ENCODE measurements around the gene CEP76. TPM values are rescaled to one million over a fixed set of nuclear protein-coding genes. Genes with fewer than 3 reads are reported as not detected.

CEP76 gene
- total RNA-seq, 1 experiment from 2014 or later, result 13.5 TPM

GRCh38 chr18:12645751-12646203 lies 56.7 kb downstream of the CEP76 start:
- peaks cover 34% of the 10 kb centered on the region for H3K79me2 ChIP-seq (ENCODE audit: insufficient read depth, low read length)
- no peak overlapping the region; the same call in 1 of the 2 replicates for H3K9ac ChIP-seq (ENCODE audit: low read length)
- no peaks in the 10 kb centered on the region for H3K36me3 ChIP-seq (ENCODE audit: control insufficient read depth in 1 of 2, insufficient read depth in 2 of 2, low read length in 2 of 2)
- POLR2A ChIA-PET, result interaction anchor here (0.7 kb wide), 1 partner anchor 18 kb away, joined by 3 read pairs; no protein-coding TSS in a partner anchor
- no peaks in the 10 kb centered on the region for H3K9me3 ChIP-seq (ENCODE audit: control insufficient read depth in 1 of 2, insufficient read depth in 1 of 2, low read depth in 1 of 2, low read length in 2 of 2)
- H3K27me3 ChIP-seq (ENCODE audit: insufficient read depth, low read length), result no peaks in the 10 kb centered on the region
- intact Hi-C loops (cut with micrococcal nuclease), result no loop called here
- CTCF ChIA-PET, result no interaction called here
- no TSS peak for BruUV-seq (replicated peaks)
- ATAC-seq (peak; percentile 80), DNase-seq (ENCODE audit: low read depth, low spot score) (no peak)
- H3K4me1 ChIP-seq (ENCODE audit: control insufficient read depth in 1 of 2, insufficient read depth in 2 of 2, low read length in 2 of 2), result peaks cover 29 to 39% of the 10 kb centered on the region in 2 experiments
- no peaks in the 10 kb centered on the region for H3K9me2 ChIP-seq (ENCODE audit: insufficient read depth)
- no peaks in the 10 kb centered on the region for H4K20me1 ChIP-seq (ENCODE audit: insufficient read depth)
- no peak for TF ChIP-seq REST (IDR thresholded peaks at IDR 0.05; ENCODE audit: low read depth)
- no peak for TF ChIP-seq ATF3 (IDR thresholded peaks at IDR 0.05)
- TF ChIP-seq JUND (IDR thresholded peaks at IDR 0.05), result no peak
- TF ChIP-seq MAX (IDR thresholded peaks at IDR 0.05), result peak; percentile 61; the same call in 1 of the 2 replicates
- no peak for TF ChIP-seq CTCF (IDR thresholded peaks at IDR 0.05 in 2 of 3, conservative IDR thresholded peaks at IDR 0.05 in 1 of 3; ENCODE audit: borderline replicate concordance in 1 of 3, insufficient read depth in 1 of 3, low read depth in 2 of 3, low read length in 2 of 3)
- TF ChIP-seq SIN3A (IDR thresholded peaks at IDR 0.05; ENCODE audit: low read depth), result no peak
- TF ChIP-seq RAD21 (IDR thresholded peaks at IDR 0.05; ENCODE audit: low read depth), result no peak
- TF ChIP-seq CEBPB (IDR thresholded peaks at IDR 0.05; ENCODE audit: low read depth), result no peak
- TF ChIP-seq EGR1 (IDR thresholded peaks at IDR 0.05; ENCODE audit: low read depth), result peak; percentile 77
- RAD21 ChIA-PET (ENCODE audit: low non-redundant PET in 1 of 2, low total read pairs in 2 of 2, uncharacterized antibody in 2 of 2, unreplicated experiment in 2 of 2), result no interaction called here
- H3K27ac ChIP-seq (ENCODE audit: low read depth, low read length), result no peak overlapping the region
- H3K4me2 ChIP-seq (ENCODE audit: low read length), result peak overlapping the region; percentile 70
- H3K4me3 ChIP-seq (replicated peaks in 1 of 2; ENCODE audit: low read depth in 1 of 2, low read length in 2 of 2), result peak overlapping the region in 1 of 2 experiments; percentile 17; a peak in 2 of 4 replicates
- no peak overlapping the region for H2AFZ ChIP-seq (ENCODE audit: low read depth, low read length, poor library complexity, severe bottlenecking)
